Measurements from ENCODE around the gene VWDE. TPM values are rescaled to one million over a fixed set of nuclear protein-coding genes. Genes with fewer than 3 reads are reported as not detected.

VWDE gene
- total RNA-seq, 1 donor from 2014 or later: not detected

GRCh38 chr7:12436126-12436525 is 32.5 kb upstream of the VWDE start:
- Mint-ChIP-seq H3K9me3 (no peaks in the 10 kb centered on the region), H3K36me3 (ENCODE audit: low read depth) (no peaks in the 10 kb centered on the region), H3K27ac (ENCODE audit: unreplicated experiment) (no peak overlapping the region), H3K4me3 (no peak overlapping the region), H3K4me1 (peaks cover 7% of the 10 kb centered on the region), H3K27me3 (ENCODE audit: low read depth) (no peaks in the 10 kb centered on the region)
- no peak for TF ChIP-seq CTCF (conservative IDR thresholded peaks at IDR 0.05)
- DNase-seq (ENCODE audit: low read depth, low spot score): no peak

DNA sequence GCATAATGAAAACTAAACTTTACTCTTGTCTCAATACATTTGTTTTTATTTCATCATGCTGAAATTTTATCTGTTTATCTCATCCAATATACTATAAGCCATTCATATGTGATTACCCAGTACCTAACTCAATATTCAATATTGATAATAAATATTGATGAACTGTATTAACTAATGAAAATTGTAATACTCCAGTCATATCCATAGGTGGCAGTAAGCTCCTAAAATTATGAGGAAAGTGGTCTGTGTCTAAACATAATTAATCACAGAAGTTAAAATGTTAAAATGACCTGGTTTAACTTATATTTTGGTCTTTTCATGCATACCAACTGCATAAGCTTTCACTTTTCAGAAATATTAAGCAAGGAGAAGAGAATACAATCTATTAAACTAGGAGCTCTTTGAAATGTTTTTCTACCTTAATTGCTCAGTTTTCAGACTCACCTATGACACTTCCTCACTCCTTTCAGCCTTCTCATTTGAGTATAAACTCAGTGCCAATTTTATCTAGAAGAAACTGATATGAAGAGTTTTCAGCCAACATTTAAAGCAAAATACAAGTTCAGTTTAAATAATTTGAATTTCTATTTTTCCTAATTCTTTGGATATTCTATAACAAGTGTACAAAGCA is 30.5 kb upstream of the VWDE start:
- Mint-ChIP-seq H3K27ac (ENCODE audit: unreplicated experiment) (no peak overlapping the region), H3K27me3 (ENCODE audit: low read depth) (no peaks in the 10 kb centered on the region), H3K36me3 (ENCODE audit: low read depth) (no peaks in the 10 kb centered on the region), H3K4me1 (peaks cover 7% of the 10 kb centered on the region), H3K9me3 (peaks cover 3% of the 10 kb centered on the region), H3K4me3 (no peak overlapping the region)
- TF ChIP-seq CTCF (conservative IDR thresholded peaks at IDR 0.05): peak; percentile 63
- DNase-seq (ENCODE audit: low read depth, low spot score): no peak

GRCh38 chr7:12431886-12432556 is 28.4 kb upstream of the VWDE start:
- peaks cover 7% of the 10 kb centered on the region for H3K4me1 Mint-ChIP-seq
- H3K4me3 Mint-ChIP-seq: no peak overlapping the region
- peaks cover 4% of the 10 kb centered on the region for H3K36me3 Mint-ChIP-seq (ENCODE audit: low read depth)
- DNase-seq (ENCODE audit: low read depth, low spot score): no peak
- TF ChIP-seq CTCF (conservative IDR thresholded peaks at IDR 0.05): no peak
- H3K9me3 Mint-ChIP-seq: peaks cover 7% of the 10 kb centered on the region
- no peak overlapping the region for H3K27ac Mint-ChIP-seq (ENCODE audit: unreplicated experiment)
- H3K27me3 Mint-ChIP-seq (ENCODE audit: low read depth): no peaks in the 10 kb centered on the region

- no peak for DNase-seq (ENCODE audit: low read depth, low spot score)
- H3K4me1 Mint-ChIP-seq: no peaks in the 10 kb centered on the region
- H3K9me3 Mint-ChIP-seq: peaks cover 8% of the 10 kb centered on the region
- TF ChIP-seq CTCF (conservative IDR thresholded peaks at IDR 0.05): no peak
- H3K36me3 Mint-ChIP-seq (ENCODE audit: low read depth): peaks cover 4% of the 10 kb centered on the region
- no peak overlapping the region for H3K4me3 Mint-ChIP-seq
- H3K27ac Mint-ChIP-seq (ENCODE audit: unreplicated experiment): no peak overlapping the region
- H3K27me3 Mint-ChIP-seq (ENCODE audit: low read depth): no peaks in the 10 kb centered on the region
Measured at GRCh38 chr7:12425311-12425710, 21.6 kb upstream of the VWDE start.

GRCh38 chr7:12423997-12424745 is 20.5 kb upstream of the VWDE start:
- DNase-seq (ENCODE audit: low read depth, low spot score): no peak
- no peaks in the 10 kb centered on the region for H3K27me3 Mint-ChIP-seq (ENCODE audit: low read depth)
- no peaks in the 10 kb centered on the region for H3K4me1 Mint-ChIP-seq
- no peak for TF ChIP-seq CTCF (conservative IDR thresholded peaks at IDR 0.05)
- peaks cover 4% of the 10 kb centered on the region for H3K36me3 Mint-ChIP-seq (ENCODE audit: low read depth)
- no peak overlapping the region for H3K27ac Mint-ChIP-seq (ENCODE audit: unreplicated experiment)
- H3K9me3 Mint-ChIP-seq: peaks cover 8% of the 10 kb centered on the region
- H3K4me3 Mint-ChIP-seq: no peak overlapping the region
